ENCODE measurements around the gene CFDP1.

DNA sequence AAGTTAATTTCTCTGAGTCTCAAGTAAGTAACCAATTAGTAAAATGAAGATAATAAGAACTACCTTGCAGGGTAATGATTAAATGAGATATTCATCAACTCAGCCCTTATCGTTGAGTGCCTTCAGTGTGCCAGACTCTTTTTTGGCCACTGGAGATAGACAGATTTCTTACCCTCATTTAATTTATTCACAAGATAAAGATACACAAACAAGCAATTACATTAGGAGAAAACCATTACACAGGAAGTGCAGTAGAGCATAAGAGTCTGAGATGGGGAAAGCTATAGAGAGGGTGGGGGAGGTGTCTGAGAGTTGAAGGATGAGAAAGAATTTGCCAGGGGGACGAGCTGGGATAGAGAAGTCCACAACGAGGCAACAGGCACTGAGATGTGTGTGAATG is 109.4 kb downstream of the CFDP1 start:
- TF ChIP-seq CTCF (IDR thresholded peaks at IDR 0.05), result no peak
- TF ChIP-seq POLR2A (IDR thresholded peaks at IDR 0.05; ENCODE audit: low read depth), result no peak
